Thoracic aorta (tissue), 2 donors: Measurements from ENCODE around the gene SQOR. TPM values are rescaled to one million over a fixed set of nuclear protein-coding genes. Genes with fewer than 3 reads are reported as not detected.

ENCODE experiments used
- ATAC-seq: fragments of 150-250 bp; one replicate; pipeline ENCODE4 v1.8.0; 2017; ENCODE audit warnings: low read depth; ENCODE audit not compliant: insufficient number of reproducible peaks, low FRiP score
- DNase-seq: peaks from one replicate; pipeline ENCODE4 v3.0.0-alpha.2; 2020; ENCODE audit warnings: low spot score
- H3K27ac ChIP-seq, 2 donors: fragments of 200-600 bp; sonication (generic); 1 replicate in 1 of 2; 2 replicates in 1 of 2; pipeline ENCODE4 v1.5.1; 2016; ENCODE audit warnings: mild to moderate bottlenecking in 2 of 2, moderate library complexity in 2 of 2
- H3K27me3 ChIP-seq: fragments of 200-600 bp; sonication (generic); replicated peaks from 2 replicates; pipeline ENCODE4 v1.6.0; 2016; ENCODE audit warnings: mild to moderate bottlenecking; ENCODE audit not compliant: insufficient read depth
- H3K36me3 ChIP-seq: fragments of 200-600 bp; sonication (generic); one replicate; pipeline ENCODE4 v1.5.1; 2016
- H3K4me1 ChIP-seq, 2 donors: fragments of 200-600 bp; sonication (generic); 1 replicate in 1 of 2; 2 replicates in 1 of 2; pipeline versions ENCODE4 v1.5.1 to v1.6.0; 2016; ENCODE audit warnings: low read depth in 2 of 2, mild to moderate bottlenecking in 1 of 2; ENCODE audit not compliant: control insufficient read depth in 1 of 2
- H3K4me3 ChIP-seq: fragments of 200-600 bp; sonication (generic); 2 replicates; pipeline ENCODE4 v1.5.1; 2016; ENCODE audit warnings: mild to moderate bottlenecking
- H3K9me3 ChIP-seq: fragments of 200-600 bp; sonication (generic); 2 replicates; pipeline ENCODE4 v1.5.1; 2016
- CTCF ChIP-seq: fragments of 200-600 bp; sonication (generic); IDR thresholded peaks from one replicate; pipeline ENCODE4 v1.5.1; 2019; ENCODE audit warnings: antibody characterized with exemption
- total RNA-seq, 2 donors: library from RNA; depleted of rRNA; stranded (reverse); fragments of >200 nt; gene quantifications; one replicate each; pipeline versions ENCODE4 v1.1.0 to v1.2.3, GENCODE V29; 2016

SQOR gene
- total RNA-seq, 2 donors from 2014 or later: 57.0 to 65.1 TPM

- no peak for ATAC-seq
- Histone ChIP-seq H3K27ac (no peak overlapping the region), H3K4me3 (no peak overlapping the region), H3K9me3 (no peaks in the 10 kb centered on the region), H3K36me3 (peaks cover 14% of the 10 kb centered on the region), H3K27me3 (no peaks in the 10 kb centered on the region), H3K4me1 (no peaks in the 10 kb centered on the region)
- no peak for TF ChIP-seq CTCF
- no peak for DNase-seq
Measured at GRCh38 chr15:45674677-45675076, 39.8 kb downstream of the SQOR start.

- TF ChIP-seq CTCF: no peak
- Histone ChIP-seq H3K4me1 (no peaks in the 10 kb centered on the region), H3K9me3 (no peaks in the 10 kb centered on the region), H3K4me3 (no peak overlapping the region), H3K27me3 (no peaks in the 10 kb centered on the region), H3K27ac (no peak overlapping the region), H3K36me3 (peaks cover 19% of the 10 kb centered on the region)
- ATAC-seq (no peak), DNase-seq (no peak)
Measured at GRCh38 chr15:45677797-45678196, 43.0 kb downstream of the SQOR start.

GRCh38 chr15:45678459-45679178 lies 43.8 kb downstream of the SQOR start:
- ATAC-seq (no peak), DNase-seq (no peak)
- Histone ChIP-seq H3K4me3 (no peak overlapping the region), H3K27me3 (no peaks in the 10 kb centered on the region), H3K27ac (no peak overlapping the region), H3K9me3 (no peaks in the 10 kb centered on the region), H3K36me3 (peaks cover 24% of the 10 kb centered on the region), H3K4me1 (no peaks in the 10 kb centered on the region)
- no peak for TF ChIP-seq CTCF

GRCh38 chr15:45684533-45684932 lies 49.7 kb downstream of the SQOR start:
- H3K9me3 ChIP-seq: no peaks in the 10 kb centered on the region
- peaks cover 53% of the 10 kb centered on the region for H3K36me3 ChIP-seq
- TF ChIP-seq CTCF: no peak

GRCh38 chr15:45689616-45690015 lies 54.8 kb downstream of the SQOR start:
- H3K4me1 ChIP-seq: no peaks in the 10 kb centered on the region
- DNase-seq (no peak), ATAC-seq (no peak)
- TF ChIP-seq CTCF: no peak
- no peaks in the 10 kb centered on the region for H3K27me3 ChIP-seq
- H3K27ac ChIP-seq: no peak overlapping the region
- H3K9me3 ChIP-seq: no peaks in the 10 kb centered on the region
- peaks cover 62% of the 10 kb centered on the region for H3K36me3 ChIP-seq
- no peak overlapping the region for H3K4me3 ChIP-seq

More at GRCh38 chr15:45684533-45684932, 49.7 kb downstream of the SQOR start:
- no peak for ATAC-seq
- DNase-seq: no peak
- no peak overlapping the region for H3K4me3 ChIP-seq
- H3K4me1 ChIP-seq: no peaks in the 10 kb centered on the region
- H3K27me3 ChIP-seq: no peaks in the 10 kb centered on the region
- H3K27ac ChIP-seq: no peak overlapping the region
